PFSK-1 (cell line): Measurements from ENCODE around the gene INPP5A.

Experiments used
- FOXP2 ChIP-seq: optimal IDR thresholded peaks from 2 replicates; pipeline ENCODE3; 2011; ENCODE audit warnings: borderline replicate concordance, control low read depth, inconsistent platforms; ENCODE audit not compliant: insufficient read depth; ENCODE audit errors: extremely low read length, extremely low read depth
- POLR2AphosphoS5 ChIP-seq: IDR thresholded peaks from 2 replicates; pipeline ENCODE4 v1.6.1; 2012; ENCODE audit warnings: low read depth, mild to moderate bottlenecking, control low read depth, low read length, moderate library complexity
- REST ChIP-seq, 2 experiments: IDR thresholded peaks; 2 replicates each; pipeline versions ENCODE4 v1.6.1 to v1.8.0; 2011 to 2012; ENCODE audit warnings: low read depth in 2 of 2, low read length in 2 of 2, control low read depth in 1 of 2, inconsistent platforms in 1 of 2, mild to moderate bottlenecking in 1 of 2, moderate library complexity in 1 of 2; ENCODE audit not compliant: insufficient read depth in 1 of 2
- SIN3A ChIP-seq: IDR thresholded peaks from 2 replicates; pipeline ENCODE4 v1.6.1; 2012; ENCODE audit warnings: mild to moderate bottlenecking, low read length, moderate library complexity, borderline replicate concordance; ENCODE audit not compliant: insufficient read depth
- TAF1 ChIP-seq: IDR thresholded peaks from 2 replicates; pipeline ENCODE4 v1.6.1; 2012; ENCODE audit warnings: low read length, control low read depth, borderline replicate concordance; ENCODE audit not compliant: insufficient read depth

Gene INPP5A

DNA sequence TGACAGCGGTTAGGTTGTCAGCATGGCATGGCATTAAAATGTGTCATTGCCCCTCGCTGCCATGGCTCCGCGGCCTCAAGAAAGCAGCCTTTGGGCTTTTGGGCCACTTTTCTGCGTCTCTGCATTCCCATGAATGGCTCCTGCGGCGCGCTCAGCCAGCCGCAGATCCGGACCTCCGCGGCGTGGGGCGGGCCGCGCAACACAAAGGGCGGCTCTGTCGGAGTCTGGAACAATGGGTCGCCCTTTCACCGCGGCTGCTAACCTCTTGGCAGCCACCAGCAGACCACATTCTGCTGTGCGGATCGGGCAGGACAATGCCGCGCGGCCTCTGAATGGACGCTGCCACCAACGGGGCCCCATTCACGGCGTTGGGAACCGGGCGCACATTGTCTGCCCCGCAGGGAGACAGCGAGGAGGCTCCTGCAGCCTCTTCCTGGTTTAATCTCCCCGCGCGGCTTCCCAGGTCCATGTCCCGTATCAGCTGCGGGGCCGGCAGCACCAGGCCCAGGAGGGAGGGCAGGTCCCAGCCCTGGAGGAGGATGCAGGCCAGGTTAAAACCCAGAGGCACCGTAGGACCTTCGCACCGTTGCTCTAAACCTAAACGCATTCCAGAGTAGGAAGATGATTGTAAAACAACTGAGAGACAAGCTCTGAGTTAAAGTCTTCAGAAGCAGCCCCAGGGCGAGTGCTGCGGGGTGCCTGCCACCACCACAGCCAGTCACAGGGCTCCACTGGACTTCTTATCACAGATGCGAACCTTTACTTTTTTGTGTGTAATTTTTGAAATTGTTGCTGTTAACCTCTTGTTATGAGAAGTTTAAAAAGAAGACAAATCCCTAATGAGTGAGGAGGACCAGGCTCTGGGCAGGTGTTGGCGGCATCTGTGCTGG lies 176.8 kb downstream of the INPP5A start:
- TF ChIP-seq REST (IDR thresholded peaks at IDR 0.05; ENCODE audit: insufficient read depth in 1 of 2, low read depth in 2 of 2, low read length in 2 of 2) (no peak), SIN3A (no peak), FOXP2 (no peak), TAF1 (no peak), POLR2AphosphoS5 (no peak)

DNA sequence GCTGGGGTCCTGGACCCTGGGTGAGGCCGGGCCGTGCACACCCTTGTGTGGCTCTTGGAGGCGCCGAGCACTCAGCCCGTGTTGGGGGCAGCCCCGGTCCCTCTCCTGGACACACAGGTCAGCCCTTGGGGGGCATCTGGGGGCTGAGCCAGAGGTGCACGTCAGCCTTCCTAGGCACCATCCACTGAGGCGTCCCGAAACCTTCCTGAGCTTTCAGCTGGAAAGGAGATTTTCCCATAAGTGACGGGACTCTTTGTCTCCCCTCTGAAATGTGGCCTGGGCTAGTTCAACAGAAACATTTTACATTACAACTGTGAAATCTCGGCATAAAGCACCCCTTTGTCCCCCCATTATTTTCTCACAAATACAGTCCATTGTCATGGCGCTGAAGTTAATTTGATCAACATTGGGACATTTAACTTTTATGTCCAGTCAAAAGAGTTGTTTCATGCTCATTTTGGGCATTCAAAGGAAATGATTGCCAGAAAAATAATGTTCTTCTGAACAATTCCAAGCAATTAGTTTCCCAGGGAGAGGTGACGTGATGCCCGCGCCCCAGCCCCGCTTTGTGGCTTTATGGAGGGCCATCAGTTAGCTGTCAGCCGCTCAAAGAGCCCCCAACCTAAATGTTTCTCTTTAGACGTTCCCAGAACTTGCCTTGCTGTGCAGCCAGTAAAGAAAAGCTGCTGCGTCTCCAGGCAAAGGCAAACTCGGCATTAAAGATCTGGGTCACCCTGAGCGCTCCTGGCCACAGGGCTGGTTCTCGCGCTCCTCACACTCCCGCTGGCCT lies 177.6 kb downstream of the INPP5A start:
- TF ChIP-seq REST (IDR thresholded peaks at IDR 0.05; ENCODE audit: insufficient read depth in 1 of 2, low read depth in 2 of 2, low read length in 2 of 2) = no peak
- TF ChIP-seq SIN3A = no peak
- no peak for TF ChIP-seq POLR2AphosphoS5
- no peak for TF ChIP-seq FOXP2
- no peak for TF ChIP-seq TAF1

DNA sequence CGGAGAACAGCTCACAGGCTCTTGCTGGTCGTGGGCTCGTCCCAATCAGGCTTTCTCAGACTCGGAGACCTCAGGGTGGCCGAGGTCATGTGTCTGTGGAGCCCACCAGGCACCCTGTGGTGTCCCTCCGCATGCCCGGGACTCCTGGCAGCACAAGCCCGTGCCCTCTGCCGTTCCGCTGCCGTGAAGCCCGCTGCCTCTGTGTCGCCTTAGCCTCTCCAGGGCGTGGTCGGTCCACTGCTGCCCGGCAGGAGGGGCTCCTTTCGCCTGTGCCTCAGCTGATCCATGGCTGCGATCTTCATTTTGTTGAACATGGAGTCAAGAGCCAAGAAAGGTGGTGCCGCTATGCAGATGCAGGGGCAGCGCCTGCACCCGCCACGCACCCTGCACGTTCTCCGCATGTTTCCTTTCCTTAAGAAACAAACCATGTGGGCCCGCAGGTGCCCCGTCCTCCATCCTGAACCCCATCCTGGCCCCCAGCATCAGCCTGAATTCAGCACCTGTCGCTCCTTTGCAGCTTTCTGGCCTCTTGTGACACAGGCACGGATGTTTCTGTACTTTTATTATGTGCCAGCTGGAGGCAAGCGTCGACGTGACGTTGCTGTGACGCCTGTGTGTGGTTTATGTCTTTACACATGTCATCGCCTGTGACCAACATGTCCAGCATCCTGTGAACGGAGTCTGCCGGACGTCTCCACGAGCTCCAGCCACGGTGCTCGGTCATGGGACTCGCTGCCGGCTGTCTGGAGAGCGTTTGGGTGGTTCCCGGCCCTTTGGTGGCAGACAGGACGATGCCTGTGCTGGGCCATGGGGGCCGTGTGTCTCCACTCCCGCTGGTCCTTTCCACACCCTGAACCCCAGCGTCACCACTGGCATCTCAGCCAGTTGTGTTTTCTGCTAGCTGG lies 178.4 kb downstream of the INPP5A start:
- TF ChIP-seq SIN3A (no peak), TAF1 (no peak), POLR2AphosphoS5 (no peak), REST (IDR thresholded peaks at IDR 0.05; ENCODE audit: insufficient read depth in 1 of 2, low read depth in 2 of 2, low read length in 2 of 2) (no peak), FOXP2 (no peak)

GRCh38 chr10:132716691-132717490 lies 179.3 kb downstream of the INPP5A start:
- no peak for TF ChIP-seq REST (IDR thresholded peaks at IDR 0.05; ENCODE audit: insufficient read depth in 1 of 2, low read depth in 2 of 2, low read length in 2 of 2)
- no peak for TF ChIP-seq TAF1
- TF ChIP-seq POLR2AphosphoS5 = no peak
- no peak for TF ChIP-seq FOXP2
- no peak for TF ChIP-seq SIN3A
